Astrocyte (in vitro differentiated cells and primary cell): ENCODE data around the gene MMS19. TPM values are rescaled to one million over a fixed set of nuclear protein-coding genes. Genes with fewer than 3 reads are reported as not detected.

Experiments
- DNase-seq: peaks from one replicate; pipeline ENCODE4 v3.0.0-alpha.2; 2010; ENCODE audit warnings: low read depth
- FAIRE-seq: peaks from 2 replicates; lab custom pipeline; 2011; peaks lifted over from hg19 to GRCh38; lab: Jason Lieb, UNC
- H2AFZ ChIP-seq: 2 replicates; pipeline ENCODE4 v1.6.0; 2012; ENCODE audit warnings: low read depth, low read length, inconsistent platforms
- H3K27ac ChIP-seq: 2 replicates; pipeline ENCODE4 v1.5.1; 2011; ENCODE audit warnings: low read depth, low read length, inconsistent platforms
- H3K27me3 ChIP-seq: 2 replicates; pipeline ENCODE4 v1.6.0; 2011; ENCODE audit warnings: low read length, inconsistent platforms; ENCODE audit not compliant: insufficient read depth
- H3K36me3 ChIP-seq: 2 replicates; pipeline ENCODE4 v1.5.1; 2011; ENCODE audit warnings: low read length, inconsistent platforms; ENCODE audit not compliant: insufficient read depth
- H3K4me1 ChIP-seq: 2 replicates; pipeline ENCODE4 v1.5.1; 2011; ENCODE audit warnings: low read length, inconsistent platforms; ENCODE audit not compliant: insufficient read depth
- H3K4me2 ChIP-seq: 2 replicates; pipeline ENCODE4 v1.6.0; 2012; ENCODE audit warnings: low read length, inconsistent platforms
- H3K4me3 ChIP-seq: 2 replicates; pipeline ENCODE4 v1.5.1; 2011; ENCODE audit warnings: low read depth, mild to moderate bottlenecking, low read length, inconsistent platforms; ENCODE audit not compliant: insufficient read depth
- H3K79me2 ChIP-seq: 2 replicates; pipeline ENCODE4 v1.6.0; 2012; ENCODE audit warnings: mild to moderate bottlenecking, low read length, inconsistent platforms; ENCODE audit not compliant: insufficient read depth
- H3K9ac ChIP-seq: 2 replicates; pipeline ENCODE4 v1.6.0; 2012; ENCODE audit warnings: mild to moderate bottlenecking, low read length, inconsistent platforms
- H3K9me3 ChIP-seq: 2 replicates; pipeline ENCODE4 v1.5.1; 2012; ENCODE audit warnings: low read depth, mild to moderate bottlenecking, low read length, inconsistent platforms; ENCODE audit not compliant: insufficient read depth
- H4K20me1 ChIP-seq: 2 replicates; pipeline ENCODE4 v1.6.0; 2012; ENCODE audit warnings: low read length, inconsistent platforms; ENCODE audit not compliant: insufficient read depth
- H3K27ac Mint-ChIP-seq: one replicate; pipeline ENCODE4 v1.8.0; 2021; ENCODE audit warnings: mild to moderate bottlenecking, mixed read lengths; ENCODE audit not compliant: unreplicated experiment
- H3K27me3 Mint-ChIP-seq: one replicate; pipeline ENCODE4 v1.8.0; 2021; ENCODE audit warnings: low read depth, mixed read lengths; ENCODE audit not compliant: unreplicated experiment
- H3K36me3 Mint-ChIP-seq: one replicate; pipeline ENCODE4 v1.8.0; 2021; ENCODE audit warnings: low read depth, mixed read lengths; ENCODE audit not compliant: unreplicated experiment
- H3K4me1 Mint-ChIP-seq: one replicate; pipeline ENCODE4 v1.8.0; 2021; ENCODE audit warnings: low read depth, mixed read lengths; ENCODE audit not compliant: unreplicated experiment
- H3K4me3 Mint-ChIP-seq: one replicate; pipeline ENCODE4 v1.8.0; 2021; ENCODE audit warnings: mild to moderate bottlenecking, moderate library complexity, mixed read lengths; ENCODE audit not compliant: unreplicated experiment
- H3K9me3 Mint-ChIP-seq: one replicate; pipeline ENCODE4 v1.8.0; 2021; ENCODE audit warnings: mild to moderate bottlenecking, mixed read lengths; ENCODE audit not compliant: unreplicated experiment
- CTCF ChIP-seq: IDR thresholded peaks from 2 replicates; pipeline ENCODE4 v1.5.1; 2011; ENCODE audit warnings: low read depth, mild to moderate bottlenecking, inconsistent platforms, low read length, moderate library complexity; ENCODE audit not compliant: insufficient read depth
- EZH2 ChIP-seq: IDR thresholded peaks from 2 replicates; pipeline ENCODE4 v1.6.1; 2012; ENCODE audit warnings: mild to moderate bottlenecking, low read length, inconsistent platforms; ENCODE audit not compliant: insufficient read depth
- total RNA-seq: library from RNA; stranded (reverse); gene quantifications from 2 replicates; pipeline ENCODE4 v1.2.1, GENCODE V29; 2021

Gene MMS19
- total RNA-seq, 1 donor from 2014 or later: 84.4 TPM

- Histone ChIP-seq H3K27me3 (no peaks in the 10 kb centered on the region), H3K9me3 (no peaks in the 10 kb centered on the region), H2AFZ (peak overlapping the region; percentile 36), H3K4me1 (peaks cover 59% of the 10 kb centered on the region), H3K27ac (peak overlapping the region; percentile 99), H3K4me2 (peak overlapping the region; percentile 62), H3K36me3 (no peaks in the 10 kb centered on the region), H3K9ac (peak overlapping the region; percentile 84), H3K79me2 (peaks cover 47% of the 10 kb centered on the region), H3K4me3 (no peak overlapping the region), H4K20me1 (no peaks in the 10 kb centered on the region)
- Mint-ChIP-seq H3K27me3 (no peaks in the 10 kb centered on the region), H3K4me3 (peak overlapping the region; percentile 62), H3K9me3 (no peaks in the 10 kb centered on the region), H3K4me1 (peaks cover 71% of the 10 kb centered on the region), H3K27ac (peak overlapping the region; percentile 97), H3K36me3 (no peaks in the 10 kb centered on the region)
- DNase-seq: peak; percentile 97
- FAIRE-seq: peak; percentile 73
- TF ChIP-seq EZH2: no peak
- no peak for TF ChIP-seq CTCF
Observed at GRCh38 chr10:97542169-97543024, 44.2 kb upstream of the MMS19 start.

DNA sequence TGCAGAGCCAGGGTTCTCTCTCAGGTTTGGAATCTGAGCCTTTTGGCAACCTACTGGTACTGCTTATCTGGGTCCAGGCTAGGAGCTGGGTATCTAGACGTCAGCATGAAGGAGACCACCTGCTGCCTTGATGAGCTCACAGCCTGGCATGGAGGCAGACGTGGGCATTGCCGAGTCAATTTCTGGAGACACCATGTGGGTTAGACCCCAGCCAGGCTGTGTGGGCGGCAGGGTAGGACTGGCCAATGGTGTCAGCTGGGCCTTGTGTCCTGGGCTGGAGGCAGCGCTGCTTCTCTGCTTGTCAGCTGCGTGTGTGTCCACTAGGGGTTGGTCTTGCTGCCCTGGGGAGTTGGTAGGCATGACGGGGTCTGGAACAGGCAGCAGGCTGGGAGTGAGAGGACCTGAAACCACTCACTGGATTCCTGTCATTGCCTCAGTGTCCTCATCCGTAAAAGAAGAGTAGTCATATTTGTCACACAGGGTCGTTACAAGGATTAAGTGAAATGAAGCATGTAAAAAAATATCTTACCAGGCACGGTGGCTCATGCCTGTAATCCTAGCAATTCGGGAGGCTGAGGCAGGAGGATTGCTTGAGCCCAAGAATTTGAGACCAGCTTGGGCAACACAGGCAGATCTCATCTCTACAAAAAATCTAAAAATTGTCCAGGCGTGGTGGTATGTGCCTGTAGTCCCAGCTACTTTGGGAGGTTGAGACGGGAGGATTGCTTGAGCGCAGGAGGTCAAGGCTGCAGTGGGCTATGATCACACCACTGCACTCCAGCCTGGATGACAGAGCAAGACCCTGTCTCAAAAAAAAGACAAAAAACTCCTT lies 42.7 kb upstream of the MMS19 start:
- peak; percentile 47 for DNase-seq
- peaks cover 59% of the 10 kb centered on the region for H3K4me1 ChIP-seq
- peak overlapping the region; percentile 99 for H3K27ac ChIP-seq
- H3K27me3 ChIP-seq: no peaks in the 10 kb centered on the region
- no peaks in the 10 kb centered on the region for H3K9me3 ChIP-seq
- no peak overlapping the region for H3K4me3 ChIP-seq
- no peak overlapping the region for H2AFZ ChIP-seq
- Mint-ChIP-seq H3K4me1 (peaks cover 66% of the 10 kb centered on the region), H3K36me3 (no peaks in the 10 kb centered on the region), H3K27me3 (no peaks in the 10 kb centered on the region), H3K27ac (peak overlapping the region; percentile 97), H3K9me3 (peaks cover 1% of the 10 kb centered on the region), H3K4me3 (no peak overlapping the region)
- TF ChIP-seq CTCF: no peak
- peak overlapping the region; percentile 54 for H3K4me2 ChIP-seq
- H3K79me2 ChIP-seq: peaks cover 46% of the 10 kb centered on the region
- H3K36me3 ChIP-seq: no peaks in the 10 kb centered on the region
- no peak for FAIRE-seq
- H3K9ac ChIP-seq: peak overlapping the region; percentile 65
- H4K20me1 ChIP-seq: no peaks in the 10 kb centered on the region
